ENCODE measurements around the gene STARD3.

- TF ChIP-seq CTCF (IDR thresholded peaks at IDR 0.05): no peak
- no peak for TF ChIP-seq POLR2AphosphoS5 (IDR thresholded peaks at IDR 0.05; ENCODE audit: low read depth, low read length)
- TF ChIP-seq SIN3A (IDR thresholded peaks at IDR 0.05; ENCODE audit: borderline replicate concordance, insufficient read depth, low read depth, low read length): no peak
Observed at GRCh38 chr17:39602533-39603303, 34.2 kb upstream of the STARD3 start.
